GM12801 (cell line): ENCODE data around the gene CABLES1.

Experiments used
- CTCF ChIP-seq: IDR thresholded peaks from one replicate; pipeline ENCODE4 v1.5.1; 2011; ENCODE audit warnings: control low read depth; ENCODE audit not compliant: insufficient read length; ENCODE audit errors: extremely low read depth

CABLES1 gene

GRCh38 chr18:23217781-23218180, 82.5 kb downstream of the CABLES1 start:
- no peak for TF ChIP-seq CTCF

GRCh38 chr18:23220355-23220754, 85.1 kb downstream of the CABLES1 start:
- TF ChIP-seq CTCF: no peak

DNA sequence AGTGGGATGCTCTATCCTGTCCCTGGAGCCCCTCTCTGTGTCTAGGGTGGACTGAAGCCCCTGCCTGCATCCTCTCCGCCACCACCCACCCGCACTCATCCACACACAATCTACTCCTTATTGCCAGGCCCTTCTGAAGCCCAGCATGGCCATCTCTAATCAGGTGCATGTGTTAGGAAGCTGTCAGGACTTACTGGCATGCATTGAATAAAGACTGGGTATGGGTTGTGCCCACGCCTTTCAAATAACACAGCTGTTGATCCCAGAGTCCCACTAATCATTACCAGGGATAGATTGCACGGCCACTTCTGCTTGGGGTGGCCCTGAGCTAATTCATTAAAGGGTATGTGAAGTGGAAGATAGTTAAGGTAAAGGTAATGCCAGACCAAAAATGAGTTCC, 88.4 kb downstream of the CABLES1 start:
- TF ChIP-seq CTCF: no peak

DNA sequence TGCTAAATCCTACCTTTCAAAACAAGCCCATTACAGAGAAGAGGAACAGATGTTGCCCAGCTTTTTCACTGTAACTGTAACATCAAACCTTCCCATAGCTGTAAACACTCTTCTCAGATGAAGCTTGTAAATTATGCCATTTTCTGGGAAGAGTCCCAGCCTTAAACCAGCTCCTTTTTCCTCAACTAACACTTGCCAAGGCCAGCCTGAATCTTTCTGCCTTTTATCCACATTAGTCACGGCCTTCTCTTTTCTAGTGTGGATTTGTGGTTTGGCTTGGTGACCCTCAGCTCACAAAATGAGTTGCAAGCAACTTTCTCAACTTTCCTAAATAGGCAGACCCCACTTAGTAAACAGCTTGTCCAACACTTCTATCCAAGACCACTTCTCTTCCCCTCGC, 90.2 kb downstream of the CABLES1 start:
- no peak for TF ChIP-seq CTCF

DNA sequence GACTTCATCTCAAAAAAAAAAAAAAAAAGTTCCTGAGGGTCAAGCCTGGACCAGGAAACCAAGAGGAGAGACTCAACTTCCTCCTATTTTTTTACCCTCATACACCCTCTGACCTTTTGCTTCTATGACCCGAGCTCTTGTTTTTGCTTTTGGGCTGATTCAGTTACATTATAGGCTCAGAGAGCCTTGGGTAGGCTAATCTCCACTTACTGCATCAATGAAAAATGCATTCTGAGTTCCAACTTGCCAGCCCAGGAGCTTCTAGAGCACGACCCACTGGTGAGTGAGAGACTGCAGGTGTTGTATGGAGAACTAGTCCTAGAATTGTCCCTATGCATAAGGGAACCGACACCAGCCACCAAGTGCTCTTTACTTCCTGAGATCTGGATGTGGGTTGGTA, 91.1 kb downstream of the CABLES1 start:
- no peak for TF ChIP-seq CTCF

DNA sequence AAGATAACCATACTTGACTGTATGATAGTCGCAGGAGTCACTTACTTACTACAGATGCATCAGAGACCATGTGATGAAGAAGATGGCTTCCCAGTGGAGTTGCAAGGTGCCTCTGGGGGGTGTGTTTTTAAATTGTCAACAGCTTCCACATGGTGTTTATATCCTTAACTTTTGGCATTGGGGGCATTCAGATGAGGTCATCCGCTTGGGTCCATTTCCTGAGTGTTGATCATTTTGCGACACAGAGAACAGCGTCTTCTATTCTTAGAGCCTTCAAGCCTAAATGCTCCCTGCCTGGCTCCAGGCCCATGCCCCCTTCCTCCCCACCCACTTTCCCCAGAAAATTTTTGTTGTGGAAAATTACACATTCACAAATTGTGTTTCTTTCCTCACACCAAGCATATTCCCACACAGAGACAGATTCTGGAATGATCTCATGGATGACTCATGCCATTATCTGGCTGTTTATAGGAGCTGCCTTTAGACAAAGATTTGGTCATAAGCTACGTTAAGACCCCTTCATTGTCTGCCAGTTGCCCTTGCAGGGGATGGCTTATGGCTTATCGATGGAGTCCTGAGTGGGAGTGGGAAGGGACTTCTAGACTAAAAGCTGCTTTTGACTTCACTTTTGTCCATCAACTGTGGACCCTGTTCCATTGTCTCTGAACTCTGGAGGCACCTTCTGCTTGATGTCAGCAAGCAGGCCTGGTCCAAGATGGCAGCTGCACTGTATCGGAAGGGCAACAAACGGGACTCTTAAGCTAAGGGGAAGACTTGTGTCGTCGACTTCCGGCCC, 91.8 kb downstream of the CABLES1 start:
- no peak for TF ChIP-seq CTCF

DNA sequence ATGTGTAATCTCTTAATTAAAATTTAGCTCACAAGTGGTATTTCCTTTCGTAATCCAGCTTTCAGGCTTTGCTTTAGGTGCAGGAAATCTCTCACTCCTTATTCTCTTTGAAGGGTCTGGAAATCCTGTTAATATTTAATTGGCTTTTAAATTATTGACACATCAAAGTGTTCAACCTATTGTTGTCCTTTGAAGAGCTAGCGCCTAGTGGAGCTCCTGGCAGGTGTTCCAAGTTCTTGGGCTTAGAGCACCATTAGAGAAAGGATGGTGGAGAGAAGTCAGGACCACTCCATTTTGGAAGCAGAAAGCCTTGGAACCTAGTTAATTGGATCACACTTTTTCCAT, 92.4 kb downstream of the CABLES1 start:
- no peak for TF ChIP-seq CTCF
